DOHH2 (cell line): ENCODE measurements around the gene SOX10.

ENCODE experiments used
- H3F3A ChIP-seq: fragments of 200-600 bp; sonication (generic), shearing (Covaris generic); 2 replicates; pipeline ENCODE4 v1.6.0; 2016; ENCODE audit warnings: antibody characterized with exemption, mild to moderate bottlenecking; ENCODE audit not compliant: control insufficient read depth, insufficient read depth
- H3K27ac ChIP-seq: fragments of 200-600 bp; sonication (generic); 2 replicates; pipeline ENCODE4 v1.5.1; 2014; ENCODE audit warnings: low read depth, mild to moderate bottlenecking, low read length, moderate library complexity
- H3K27me3 ChIP-seq: fragments of 200-600 bp; sonication (generic); 2 replicates; pipeline ENCODE4 v1.6.1; 2014; ENCODE audit warnings: mild to moderate bottlenecking, low read length, mixed read lengths; ENCODE audit not compliant: control insufficient read depth
- H3K36me3 ChIP-seq: fragments of 200-600 bp; sonication (generic); 2 replicates; pipeline ENCODE4 v1.6.1; 2014; ENCODE audit warnings: mild to moderate bottlenecking, low read length, moderate library complexity, mixed read lengths; ENCODE audit not compliant: control insufficient read depth
- H3K4me1 ChIP-seq: fragments of 200-600 bp; sonication (generic); 2 replicates; pipeline ENCODE4 v1.6.1; 2014; ENCODE audit warnings: mild to moderate bottlenecking, low read length, mixed read lengths; ENCODE audit not compliant: control insufficient read depth
- H3K4me2 ChIP-seq: fragments of 200-600 bp; sonication (generic); 2 replicates; pipeline ENCODE4 v1.6.0; 2014; ENCODE audit warnings: mild to moderate bottlenecking, low read length, moderate library complexity
- H3K4me3 ChIP-seq: fragments of 200-600 bp; sonication (generic); 2 replicates; pipeline ENCODE4 v1.5.1; 2014; ENCODE audit warnings: mild to moderate bottlenecking, low read length, mixed read lengths
- H3K79me2 ChIP-seq: fragments of 200-600 bp; sonication (generic); 2 replicates; pipeline ENCODE4 v1.6.1; 2014; ENCODE audit warnings: mild to moderate bottlenecking, low read length, mixed read lengths; ENCODE audit not compliant: control insufficient read depth
- H3K9me2 ChIP-seq: fragments of 200-600 bp; sonication (generic); replicated peaks from 2 replicates; pipeline ENCODE4 v1.6.1; 2014; ENCODE audit warnings: mild to moderate bottlenecking, low read length, mixed read lengths; ENCODE audit not compliant: control insufficient read depth
- H3K9me3 ChIP-seq: fragments of 200-600 bp; sonication (generic); 2 replicates; pipeline ENCODE4 v1.6.1; 2014; ENCODE audit warnings: antibody characterized with exemption, low read length, mixed read lengths; ENCODE audit not compliant: control insufficient read depth, insufficient read depth
- H4K20me1 ChIP-seq: fragments of 200-600 bp; sonication (generic); 2 replicates; pipeline ENCODE4 v1.6.0; 2014; ENCODE audit warnings: low read depth, mild to moderate bottlenecking, antibody characterized with exemption, low read length, moderate library complexity; ENCODE audit not compliant: control insufficient read depth, insufficient read depth
- CTCF ChIP-seq: fragments of 200-600 bp; sonication (generic); IDR thresholded peaks from one replicate; pipeline ENCODE4 v1.5.1; 2014; ENCODE audit warnings: antibody characterized with exemption, mild to moderate bottlenecking, low read depth, low read length; ENCODE audit not compliant: poor library complexity, severe bottlenecking
- EZH2phosphoT487 ChIP-seq: fragments of 200-600 bp; sonication (generic); IDR thresholded peaks from 2 replicates; pipeline ENCODE4 v1.6.1; 2017; ENCODE audit warnings: borderline replicate concordance, mild to moderate bottlenecking, antibody characterized with exemption, low read length, moderate library complexity, mixed read lengths

SOX10 gene

GRCh38 chr22:37998543-37998942 is 14.2 kb upstream of the SOX10 start:
- Histone ChIP-seq H3K4me3 (no peak overlapping the region), H3K36me3 (no peaks in the 10 kb centered on the region), H3K4me1 (peaks cover 7% of the 10 kb centered on the region), H3K9me2 (no peaks in the 10 kb centered on the region), H3K79me2 (no peaks in the 10 kb centered on the region), H4K20me1 (no peaks in the 10 kb centered on the region), H3K9me3 (no peaks in the 10 kb centered on the region), H3F3A (no peaks in the 10 kb centered on the region), H3K27ac (no peak overlapping the region), H3K4me2 (no peak overlapping the region), H3K27me3 (peaks cover 7% of the 10 kb centered on the region; the same call in 1 of the 2 replicates)
- no peak for TF ChIP-seq CTCF
- TF ChIP-seq EZH2phosphoT487: no peak

- Histone ChIP-seq H3K4me2 (no peak overlapping the region), H3K4me1 (peaks cover 7% of the 10 kb centered on the region), H3K27ac (no peak overlapping the region), H3K9me2 (no peaks in the 10 kb centered on the region), H3K79me2 (no peaks in the 10 kb centered on the region), H3K36me3 (no peaks in the 10 kb centered on the region), H3K27me3 (peaks cover 7% of the 10 kb centered on the region; the same call in 1 of the 2 replicates), H3F3A (no peaks in the 10 kb centered on the region), H3K4me3 (no peak overlapping the region), H4K20me1 (no peaks in the 10 kb centered on the region), H3K9me3 (no peaks in the 10 kb centered on the region)
- no peak for TF ChIP-seq EZH2phosphoT487
Measured at GRCh38 chr22:37996515-37997246, 12.3 kb upstream of the SOX10 start.

- H3K27me3 ChIP-seq: peaks cover 7% of the 10 kb centered on the region; the same call in 1 of the 2 replicates
- no peak overlapping the region for H3K4me3 ChIP-seq
- H3K27ac ChIP-seq: no peak overlapping the region
- H3K4me1 ChIP-seq: peaks cover 7% of the 10 kb centered on the region
- H3K79me2 ChIP-seq: no peaks in the 10 kb centered on the region
- no peaks in the 10 kb centered on the region for H4K20me1 ChIP-seq
- no peaks in the 10 kb centered on the region for H3K9me2 ChIP-seq
- no peaks in the 10 kb centered on the region for H3F3A ChIP-seq
- no peak for TF ChIP-seq EZH2phosphoT487
- TF ChIP-seq CTCF: no peak
- H3K4me2 ChIP-seq: no peak overlapping the region
- no peaks in the 10 kb centered on the region for H3K36me3 ChIP-seq
- H3K9me3 ChIP-seq: no peaks in the 10 kb centered on the region
Measured at GRCh38 chr22:37996079-37996478, 11.7 kb upstream of the SOX10 start.

GRCh38 chr22:37995460-37995859 is 11.1 kb upstream of the SOX10 start:
- H3K4me2 ChIP-seq: no peak overlapping the region

More at GRCh38 chr22:37995460-37995859, 11.1 kb upstream of the SOX10 start:
- no peaks in the 10 kb centered on the region for H3K79me2 ChIP-seq
- H3K4me3 ChIP-seq: no peak overlapping the region
- H3K9me2 ChIP-seq: no peaks in the 10 kb centered on the region
- peaks cover 7% of the 10 kb centered on the region for H3K4me1 ChIP-seq
- H3K36me3 ChIP-seq: no peaks in the 10 kb centered on the region
- no peak overlapping the region for H3K27ac ChIP-seq
- H4K20me1 ChIP-seq: no peaks in the 10 kb centered on the region
- no peak for TF ChIP-seq CTCF
- no peak for TF ChIP-seq EZH2phosphoT487
- no peaks in the 10 kb centered on the region for H3K9me3 ChIP-seq
- H3F3A ChIP-seq: no peaks in the 10 kb centered on the region
- H3K27me3 ChIP-seq: peaks cover 3% of the 10 kb centered on the region; the same call in 1 of the 2 replicates
